ENCODE measurements around the gene NDUFV1.
"Not testable (repeated sequence)": the region's sequence is repeated elsewhere in the genome, so short reads cannot be mapped to it uniquely, and the experiment has no call there.

The NDUFV1 gene

GRCh38 chr11:67616431-67617242 is 9.9 kb downstream of the NDUFV1 start:
- H3K4me3 ChIP-seq (ENCODE audit: low read depth, low read length) = no peak overlapping the region
- DNase-seq (ENCODE audit: low read depth, low spot score) = no peak
- TF ChIP-seq CTCF (IDR thresholded peaks at IDR 0.05; ENCODE audit: low read depth, low read length) = no peak
- in situ Hi-C loops (cut with HindIII; ENCODE audit: low sequenced_read_pairs) = no loop called here

GRCh38 chr11:67617243-67617953 is 10.7 kb downstream of the NDUFV1 start:
- in situ Hi-C loops (cut with HindIII; ENCODE audit: low sequenced_read_pairs) = no loop called here
- no peak overlapping the region for H3K4me3 ChIP-seq (ENCODE audit: low read depth, low read length)
- no peak for TF ChIP-seq CTCF (IDR thresholded peaks at IDR 0.05; ENCODE audit: low read depth, low read length)
- DNase-seq (ENCODE audit: low read depth, low spot score) = no peak

- in situ Hi-C loops (cut with HindIII; ENCODE audit: low sequenced_read_pairs); H3K4me3 ChIP-seq (ENCODE audit: low read depth, low read length); DNase-seq (ENCODE audit: low read depth, low spot score): not testable (repeated sequence)
Observed at GRCh38 chr11:67618901-67619659, 12.3 kb downstream of the NDUFV1 start.

- in situ Hi-C loops (cut with HindIII; ENCODE audit: low sequenced_read_pairs); DNase-seq (ENCODE audit: low read depth, low spot score); H3K4me3 ChIP-seq (ENCODE audit: low read depth, low read length): not testable (repeated sequence)
Observed at GRCh38 chr11:67619683-67620618, 13.2 kb downstream of the NDUFV1 start.

- DNase-seq (ENCODE audit: low read depth, low spot score); H3K4me3 ChIP-seq (ENCODE audit: low read depth, low read length); in situ Hi-C loops (cut with HindIII; ENCODE audit: low sequenced_read_pairs): not testable (repeated sequence)
Observed at GRCh38 chr11:67620621-67621020, 13.9 kb downstream of the NDUFV1 start.

- H3K4me3 ChIP-seq (ENCODE audit: low read depth, low read length); DNase-seq (ENCODE audit: low read depth, low spot score); in situ Hi-C loops (cut with HindIII; ENCODE audit: low sequenced_read_pairs): not testable (repeated sequence)
Observed at GRCh38 chr11:67621928-67622327, 15.2 kb downstream of the NDUFV1 start.

GRCh38 chr11:67622905-67623304 is 16.2 kb downstream of the NDUFV1 start:
- in situ Hi-C loops (cut with HindIII; ENCODE audit: low sequenced_read_pairs); H3K4me3 ChIP-seq (ENCODE audit: low read depth, low read length); DNase-seq (ENCODE audit: low read depth, low spot score): not testable (repeated sequence)

GRCh38 chr11:67623795-67624194 is 17.1 kb downstream of the NDUFV1 start:
- in situ Hi-C loops (cut with HindIII; ENCODE audit: low sequenced_read_pairs); H3K4me3 ChIP-seq (ENCODE audit: low read depth, low read length); DNase-seq (ENCODE audit: low read depth, low spot score): not testable (repeated sequence)

- in situ Hi-C loops (cut with HindIII; ENCODE audit: low sequenced_read_pairs); DNase-seq (ENCODE audit: low read depth, low spot score); H3K4me3 ChIP-seq (ENCODE audit: low read depth, low read length): not testable (repeated sequence)
Observed at GRCh38 chr11:67626131-67626833, 19.5 kb downstream of the NDUFV1 start.

Measured in astrocyte of the spinal cord (primary cell).